ENCODE results near the gene ETV3L.

Gene ETV3L

DNA sequence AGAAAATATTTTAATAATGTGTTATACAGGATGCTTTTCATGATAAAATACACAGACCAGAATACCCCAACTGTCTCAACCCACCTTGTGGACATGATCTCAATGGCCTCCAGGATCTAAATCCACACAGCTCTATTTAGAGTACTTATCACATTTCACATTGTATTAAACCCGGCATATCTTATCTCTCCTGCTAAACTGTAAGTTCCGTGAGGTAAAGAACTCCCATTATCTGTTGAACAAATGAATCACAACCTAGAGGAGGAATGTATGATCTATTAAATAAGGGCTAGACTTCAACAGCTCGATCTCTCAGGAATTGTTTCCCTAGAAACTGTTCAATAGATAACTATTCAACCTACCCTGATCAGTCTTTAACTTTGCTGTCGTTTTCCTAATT is 31.7 kb upstream of the ETV3L start:
- no peak for DNase-seq

DNA sequence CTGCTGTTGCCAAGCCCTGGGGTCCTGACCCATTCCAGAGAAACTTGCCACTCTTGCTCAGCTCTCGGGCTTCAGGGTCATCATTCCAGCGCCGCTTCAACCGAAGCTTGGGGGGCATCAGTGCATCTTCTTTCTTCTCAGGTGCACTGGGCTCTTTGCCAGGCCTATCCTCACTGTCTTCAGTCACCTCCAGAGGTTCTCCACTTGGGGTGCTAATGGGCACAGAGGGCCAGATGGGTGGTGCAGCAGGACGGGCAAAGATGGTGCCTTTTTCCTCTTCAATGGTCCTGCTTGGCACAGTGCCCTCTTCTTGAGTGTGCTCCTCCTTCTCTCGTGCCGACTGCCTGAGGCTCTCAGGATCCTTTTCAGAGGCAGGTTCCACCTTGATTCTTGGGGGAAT is 25.2 kb upstream of the ETV3L start:
- no peak for DNase-seq

DNA sequence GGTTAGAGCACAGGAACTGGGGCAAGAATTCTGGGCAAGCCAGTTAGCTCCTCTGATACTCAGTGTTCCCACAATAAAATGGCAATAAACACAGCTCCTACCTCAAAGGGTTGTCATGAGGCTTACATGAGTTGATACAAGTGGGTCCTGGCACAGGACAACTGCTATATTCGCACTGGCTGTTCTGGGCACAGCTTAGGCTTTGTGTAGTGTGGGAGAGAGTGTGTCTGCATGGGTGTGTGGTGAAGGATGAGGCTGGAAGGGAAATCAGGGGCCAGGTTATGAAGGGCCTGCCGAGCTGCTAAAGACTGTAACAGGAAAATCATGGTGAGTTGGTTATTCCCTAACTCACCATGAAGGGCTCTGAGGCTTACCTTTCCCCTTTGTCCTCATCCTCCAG is 19.8 kb upstream of the ETV3L start:
- no peak for DNase-seq

DNA sequence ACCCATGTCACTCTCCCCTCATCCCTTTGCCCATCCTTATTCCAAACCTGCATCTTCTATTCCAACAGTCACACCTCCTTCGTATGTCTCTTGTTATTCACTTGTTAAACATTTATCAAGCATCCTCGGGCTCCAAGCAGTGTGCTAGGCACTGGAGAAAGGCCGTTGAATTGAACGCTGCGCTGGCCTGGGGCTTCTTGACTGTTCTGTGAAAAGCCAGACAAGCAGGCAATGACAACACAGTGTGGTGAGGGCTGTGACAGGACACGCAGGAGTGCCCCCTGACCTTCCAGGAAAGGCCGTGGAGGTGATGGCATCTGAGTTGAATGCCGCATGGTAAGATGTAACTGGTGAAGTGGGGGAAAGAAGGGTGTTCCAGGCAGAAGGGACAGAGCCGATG is 19.4 kb upstream of the ETV3L start:
- no peak for DNase-seq

DNA sequence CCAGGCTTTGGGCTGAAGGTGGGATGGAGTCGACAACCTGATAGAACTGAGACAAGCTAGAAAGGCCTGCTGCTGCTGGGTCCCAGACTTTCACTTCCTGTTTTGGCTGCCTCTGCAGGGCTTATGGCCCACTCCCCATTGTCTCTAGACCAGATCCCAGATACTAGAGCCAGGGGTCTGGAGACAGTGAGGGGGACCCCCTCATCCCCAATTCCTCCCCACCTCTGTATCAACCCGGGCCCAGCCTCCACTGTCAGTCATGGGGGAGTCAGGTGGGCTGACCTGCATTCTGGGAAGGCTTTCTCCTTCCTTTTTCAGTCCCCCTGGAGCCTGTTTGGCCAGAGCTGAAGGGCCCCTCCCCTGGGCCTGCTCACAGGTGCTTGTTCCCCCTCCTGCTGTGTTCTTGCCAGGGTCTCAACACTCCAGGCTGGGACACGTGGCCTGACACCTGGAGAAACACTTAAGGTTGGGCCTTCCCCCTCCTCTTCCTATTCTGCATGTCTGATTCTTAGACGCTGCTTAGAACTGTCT is 18.0 kb upstream of the ETV3L start:
- no peak for DNase-seq

DNA sequence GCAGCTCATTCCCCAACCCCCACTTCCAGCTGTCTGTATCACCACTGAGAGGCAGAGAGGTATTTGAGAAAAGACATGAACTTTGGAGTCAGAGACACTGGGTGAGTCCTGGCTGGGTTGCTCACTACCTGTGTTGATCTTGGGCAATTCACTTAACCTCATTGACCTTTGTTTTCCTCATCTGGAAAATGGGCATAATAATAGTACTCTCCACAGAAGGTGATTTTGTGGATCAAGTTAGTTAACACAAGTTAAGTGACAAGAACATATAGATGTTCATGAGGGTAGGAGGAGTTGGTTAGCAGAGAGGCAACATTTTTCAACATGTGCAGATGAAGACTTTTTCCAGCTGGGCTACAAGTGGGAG is 17.1 kb upstream of the ETV3L start:
- DNase-seq, result no peak

DNA sequence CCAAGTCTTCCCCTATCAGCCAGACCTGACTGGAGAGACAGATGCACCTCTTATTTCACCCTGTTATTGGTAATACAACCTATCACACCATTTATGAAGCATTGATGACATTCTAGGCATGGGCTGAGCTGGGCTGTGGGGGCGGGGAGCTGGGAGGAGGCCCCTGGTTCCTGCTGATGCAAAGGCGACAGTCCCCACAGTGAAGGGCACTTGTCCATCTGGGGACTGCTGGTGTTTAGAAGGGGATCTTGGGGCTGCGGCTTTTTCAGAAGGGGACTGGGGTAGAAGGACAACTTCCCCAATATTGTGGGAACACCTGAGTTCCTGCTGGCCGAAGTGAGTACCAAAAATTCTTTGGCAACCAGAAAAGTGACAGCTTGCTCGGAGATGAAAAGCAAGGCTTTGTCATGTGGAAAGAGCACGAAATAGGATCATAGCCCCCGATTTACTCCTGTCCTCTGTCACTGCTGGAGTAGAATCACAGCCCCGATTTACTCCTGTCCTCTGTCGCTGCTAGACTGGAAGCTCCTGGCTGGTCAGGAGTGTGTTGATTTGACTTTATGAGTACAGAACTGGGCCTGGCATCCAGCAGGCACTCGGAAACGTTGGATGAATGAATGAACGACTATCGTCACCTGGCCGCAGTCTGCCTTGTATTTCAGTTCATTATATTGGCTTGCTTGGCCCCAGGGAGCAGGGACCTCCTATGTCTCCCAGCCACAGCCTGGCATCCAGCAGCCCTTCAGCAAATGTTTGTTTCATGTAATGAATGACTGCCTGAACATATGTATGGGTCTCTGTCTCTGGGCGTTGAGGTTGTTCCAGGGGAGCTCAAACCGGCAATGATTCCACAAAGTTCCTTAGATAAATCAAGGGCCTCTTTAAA is 16.5 kb upstream of the ETV3L start:
- DNase-seq, result no peak

DNA sequence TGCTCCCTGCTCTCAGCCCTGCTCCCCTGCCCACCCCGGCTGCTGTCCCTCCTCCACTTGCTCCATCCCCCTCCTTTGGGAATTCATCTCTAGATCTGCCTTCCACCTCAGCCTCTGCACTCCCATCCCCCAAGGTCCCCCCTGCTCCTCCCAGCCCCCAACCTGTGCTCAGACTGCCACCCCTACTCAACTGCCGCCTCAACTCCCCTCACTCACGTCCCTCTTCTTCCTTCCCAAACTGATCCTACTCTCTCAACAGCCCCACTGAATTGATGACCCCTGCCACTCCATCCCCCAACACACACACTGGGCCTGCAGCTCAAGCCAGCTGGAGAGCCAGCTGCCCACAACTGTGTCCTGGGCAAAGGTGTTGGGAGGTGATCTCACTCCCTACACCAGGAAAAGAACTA is 15.8 kb upstream of the ETV3L start:
- DNase-seq, result no peak

DNA sequence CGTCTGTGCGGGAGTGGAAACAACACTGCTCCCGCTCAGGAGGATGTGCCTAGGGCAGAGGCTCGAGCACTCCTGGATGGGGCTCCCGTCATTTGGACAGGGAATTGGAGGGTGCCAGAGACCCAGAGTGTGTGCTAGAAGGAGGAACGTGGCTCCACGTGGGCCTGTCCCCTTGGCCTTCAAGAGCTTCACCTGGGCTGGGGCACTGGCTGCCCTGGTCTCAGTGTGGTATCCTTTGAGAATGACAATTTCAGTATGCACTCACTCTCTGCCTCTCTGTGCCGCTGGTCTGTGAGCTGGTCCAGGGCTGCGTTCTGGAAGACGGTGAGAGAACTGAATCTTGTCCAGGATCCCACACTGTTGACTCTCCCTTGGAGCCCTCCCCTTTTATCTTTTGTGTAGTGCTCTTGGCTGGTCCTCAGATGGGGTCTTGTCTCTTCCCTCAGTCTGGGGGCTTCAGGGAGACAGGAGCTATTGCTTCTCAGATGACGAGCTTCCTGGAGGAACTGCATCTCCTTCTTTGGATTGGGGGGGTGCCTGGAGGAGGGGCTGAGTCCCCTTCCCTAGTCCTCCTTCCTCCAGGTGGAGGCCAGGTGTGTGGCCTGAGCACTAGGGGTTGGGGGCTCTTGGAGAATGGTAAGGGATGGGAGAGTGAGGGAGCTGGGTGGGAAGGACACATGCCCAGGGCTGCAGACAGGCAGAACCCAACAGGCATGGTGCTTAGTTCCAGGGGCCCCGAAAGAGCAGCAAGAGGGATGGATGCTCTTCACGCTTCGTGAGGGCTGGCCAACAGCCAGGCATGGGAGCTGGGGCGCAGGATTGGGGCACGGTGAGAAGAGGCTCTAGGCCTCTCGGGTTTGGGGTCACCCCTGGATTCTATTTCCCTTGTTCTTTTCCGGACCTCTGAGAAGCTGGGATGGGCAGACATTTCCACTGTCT is 14.8 kb upstream of the ETV3L start:
- no peak for DNase-seq

DNA sequence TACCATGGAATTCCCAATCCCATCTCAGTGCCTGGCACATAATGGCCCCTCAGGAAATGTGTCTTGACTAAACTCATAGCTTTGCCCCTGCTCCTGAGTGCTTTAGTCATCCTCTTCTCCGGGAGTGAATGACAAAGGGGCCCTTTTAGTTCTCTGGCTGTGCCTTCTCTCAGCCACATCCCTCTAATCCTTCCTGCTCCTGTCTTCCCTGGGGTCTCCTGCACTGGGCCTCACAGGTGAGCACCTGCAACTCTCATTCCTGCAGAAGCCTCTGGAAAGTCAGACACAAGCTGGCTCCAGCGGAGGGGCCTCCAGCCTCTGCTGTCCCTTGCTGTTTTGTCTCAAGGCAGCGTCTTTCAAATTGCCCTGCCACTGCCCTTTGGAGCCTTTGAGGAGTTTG is 14.0 kb upstream of the ETV3L start:
- DNase-seq, result no peak

DNA sequence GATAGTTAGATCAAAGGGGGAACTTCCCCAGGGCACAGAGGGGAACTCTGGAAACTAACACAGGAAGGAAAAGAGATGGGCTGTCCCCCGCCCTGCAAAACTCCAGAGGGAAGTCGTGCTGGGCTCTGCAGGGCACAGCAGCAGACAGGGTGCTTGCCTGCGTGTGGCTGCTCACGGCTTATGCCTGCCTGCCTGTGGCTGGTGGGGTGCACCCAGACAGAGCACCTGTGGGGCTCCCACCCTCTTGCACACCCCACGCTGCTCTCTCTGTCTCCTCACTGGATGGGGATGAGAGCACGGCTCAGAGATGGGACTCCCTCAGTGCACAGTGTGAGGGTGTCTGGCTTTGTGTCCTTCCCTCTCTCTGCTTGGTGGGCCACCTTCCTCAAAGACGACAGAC is 13.5 kb upstream of the ETV3L start:
- no peak for DNase-seq

DNA sequence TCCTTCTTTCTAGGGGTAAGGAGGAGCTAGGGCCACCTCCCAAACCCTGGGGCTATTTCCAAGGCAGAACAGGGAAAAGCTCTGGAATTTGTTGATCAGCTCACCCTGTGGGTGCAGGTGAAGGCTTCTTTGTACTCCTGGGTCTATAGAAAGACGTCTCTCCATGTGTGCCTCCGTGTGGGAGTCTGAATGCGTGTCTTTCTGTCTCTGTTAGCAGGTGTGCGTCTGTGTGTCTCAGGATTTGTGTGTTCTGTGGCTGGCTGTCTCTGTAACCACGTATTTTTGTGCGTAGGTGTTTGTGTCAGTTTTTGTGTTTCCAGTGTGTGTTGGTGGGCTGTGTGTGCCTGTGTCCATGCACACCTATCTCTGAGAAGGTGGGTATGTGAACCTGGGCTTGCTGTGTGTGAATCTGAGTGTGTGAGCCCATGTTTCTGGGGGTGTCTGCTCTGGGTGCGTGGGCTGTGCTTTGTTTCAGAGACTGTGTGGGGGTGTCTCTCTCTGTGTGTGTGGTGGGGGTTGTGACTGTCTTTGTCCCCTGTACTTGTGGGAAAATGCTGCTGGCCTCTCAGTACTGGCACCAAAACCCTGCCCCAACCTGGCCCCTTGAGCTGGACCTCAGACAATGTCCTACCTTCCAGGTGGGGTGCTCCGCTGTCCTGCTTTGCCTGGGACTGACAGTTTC is 12.7 kb upstream of the ETV3L start:
- DNase-seq, result no peak

DNA sequence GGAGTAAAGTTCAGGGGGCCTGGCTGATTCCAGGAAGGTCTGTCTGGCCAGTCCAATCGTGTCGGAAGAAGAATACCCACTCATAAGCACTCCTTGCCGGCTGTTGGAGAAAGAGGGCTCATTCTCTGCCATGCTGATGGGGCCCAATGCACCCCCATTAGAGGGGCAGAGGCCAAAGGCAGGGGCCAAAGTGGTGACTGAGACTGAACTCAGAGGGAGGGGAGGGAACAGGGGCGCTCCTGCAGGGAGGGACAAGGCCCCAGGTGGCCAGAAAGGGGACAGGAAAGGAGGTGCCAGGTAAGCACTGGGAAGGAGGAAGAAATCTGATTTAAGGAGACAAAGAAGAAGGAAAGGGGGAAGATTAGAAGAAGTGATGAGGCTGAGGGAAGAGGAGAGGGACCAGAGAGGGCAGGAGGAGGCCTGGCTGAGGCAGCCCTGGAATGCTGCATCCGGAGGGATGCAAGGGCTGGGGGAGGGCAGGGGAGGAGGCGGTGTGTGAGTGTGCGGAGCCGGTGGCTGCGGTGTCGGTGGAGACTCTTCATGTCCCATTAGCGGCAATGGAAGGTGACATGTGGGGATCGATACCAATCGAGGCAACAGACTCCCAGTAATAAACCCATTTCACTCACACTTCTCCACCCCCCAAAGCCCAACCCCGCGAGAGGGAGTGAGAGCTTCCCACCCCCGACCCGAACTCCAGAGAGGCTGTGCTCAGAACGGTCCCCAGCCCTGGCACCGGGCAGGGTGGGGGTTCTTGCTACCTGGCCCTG is 12.0 kb upstream of the ETV3L start:
- DNase-seq, result peak; percentile 57

DNA sequence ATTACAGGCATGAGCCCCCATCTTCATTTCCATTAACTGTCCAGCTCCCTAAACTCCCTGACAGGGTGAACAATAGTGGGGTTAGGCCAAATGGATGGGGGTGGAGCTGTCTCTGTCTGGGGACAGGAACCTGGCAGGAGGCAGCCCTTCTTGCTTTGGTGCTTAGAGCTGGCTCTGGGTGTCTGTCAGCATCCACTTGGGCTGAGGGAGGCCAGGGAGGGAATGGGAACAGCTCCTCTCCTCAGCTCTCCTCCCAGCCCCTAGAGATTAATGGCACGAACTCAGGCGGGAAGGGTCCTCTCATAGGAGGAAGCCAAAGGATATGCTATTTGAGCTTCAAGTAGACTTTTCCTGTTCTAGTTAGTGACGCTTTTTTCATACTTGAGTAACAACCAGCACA is 11.1 kb upstream of the ETV3L start:
- DNase-seq, result no peak

DNA sequence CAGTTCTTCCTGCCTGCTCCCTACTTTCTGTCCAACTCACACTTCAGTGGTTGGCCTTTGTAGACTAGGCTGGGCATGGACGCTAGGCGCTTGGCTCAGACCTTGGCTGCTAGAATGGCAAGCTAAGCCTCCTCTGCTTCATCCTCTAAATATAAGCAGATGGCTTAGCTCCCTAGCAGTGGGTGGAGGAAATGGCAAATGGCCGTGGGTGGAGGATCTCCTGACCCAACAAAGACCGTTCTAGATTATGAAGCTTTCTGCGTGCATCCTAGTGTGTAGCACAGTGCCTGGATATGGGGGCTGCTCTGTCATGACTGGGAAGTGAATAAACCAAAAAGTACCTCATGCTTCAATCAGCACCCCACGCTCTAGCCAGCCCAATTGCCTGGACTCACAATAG is 10.4 kb upstream of the ETV3L start:
- DNase-seq, result no peak

DNA sequence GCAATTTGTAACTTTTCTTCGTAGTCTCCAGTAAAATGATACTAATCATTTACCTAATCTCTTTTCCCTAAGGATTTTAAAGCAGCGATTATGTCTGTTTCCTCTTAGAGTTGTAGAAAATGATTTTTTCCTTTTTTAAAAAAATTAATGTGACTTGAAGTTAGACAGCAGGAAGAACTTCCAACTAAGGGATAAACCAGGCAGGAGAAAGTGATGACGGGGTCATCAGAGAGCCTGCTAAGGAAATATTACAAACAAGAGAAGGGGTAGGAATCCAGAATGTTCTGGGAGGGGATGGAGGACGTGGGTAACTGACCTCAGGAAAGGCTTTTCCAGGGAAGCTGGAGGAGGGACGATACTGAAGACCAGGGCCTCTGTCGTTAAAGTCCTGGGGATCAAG is 8.8 kb upstream of the ETV3L start:
- DNase-seq, result no peak

DNA sequence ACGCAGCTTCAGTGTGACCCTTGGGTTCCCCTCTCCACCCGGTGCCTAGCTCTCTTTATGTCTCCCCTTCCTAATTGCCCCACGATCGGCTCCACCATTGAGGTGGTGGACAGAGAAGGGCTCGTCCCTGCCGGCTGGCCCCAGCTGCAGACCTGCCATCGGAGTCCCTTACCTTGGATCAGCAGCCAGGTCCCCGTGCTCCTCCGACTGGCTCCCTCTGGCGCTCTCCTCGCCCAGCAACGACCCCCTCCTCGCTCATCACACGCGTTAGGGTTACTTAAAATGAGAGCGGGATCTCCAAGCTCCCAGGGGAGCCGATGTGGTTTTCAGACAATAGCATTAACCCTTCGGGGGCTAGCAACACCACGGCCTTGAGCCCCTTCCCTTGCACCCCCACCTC is 8.1 kb upstream of the ETV3L start:
- DNase-seq, result no peak

DNA sequence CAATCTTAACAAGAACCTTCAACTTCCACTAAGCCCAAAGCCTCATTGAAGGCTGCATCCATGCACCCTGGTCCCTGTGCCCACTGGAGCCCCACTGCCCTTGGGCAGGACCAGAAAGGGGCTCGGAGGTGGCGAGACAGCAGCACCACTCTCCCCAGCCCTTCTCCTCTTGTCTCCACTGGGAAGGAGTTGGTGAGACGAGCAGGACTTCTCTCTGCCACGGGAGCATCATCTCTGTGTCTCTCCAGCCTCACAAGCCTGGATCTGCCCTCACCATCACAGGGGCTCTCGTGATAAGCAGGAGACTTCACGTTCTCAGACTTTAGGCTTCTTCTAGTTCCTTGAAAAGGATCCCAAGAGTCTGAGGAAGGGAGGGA is 7.2 kb upstream of the ETV3L start:
- no peak for DNase-seq

DNA sequence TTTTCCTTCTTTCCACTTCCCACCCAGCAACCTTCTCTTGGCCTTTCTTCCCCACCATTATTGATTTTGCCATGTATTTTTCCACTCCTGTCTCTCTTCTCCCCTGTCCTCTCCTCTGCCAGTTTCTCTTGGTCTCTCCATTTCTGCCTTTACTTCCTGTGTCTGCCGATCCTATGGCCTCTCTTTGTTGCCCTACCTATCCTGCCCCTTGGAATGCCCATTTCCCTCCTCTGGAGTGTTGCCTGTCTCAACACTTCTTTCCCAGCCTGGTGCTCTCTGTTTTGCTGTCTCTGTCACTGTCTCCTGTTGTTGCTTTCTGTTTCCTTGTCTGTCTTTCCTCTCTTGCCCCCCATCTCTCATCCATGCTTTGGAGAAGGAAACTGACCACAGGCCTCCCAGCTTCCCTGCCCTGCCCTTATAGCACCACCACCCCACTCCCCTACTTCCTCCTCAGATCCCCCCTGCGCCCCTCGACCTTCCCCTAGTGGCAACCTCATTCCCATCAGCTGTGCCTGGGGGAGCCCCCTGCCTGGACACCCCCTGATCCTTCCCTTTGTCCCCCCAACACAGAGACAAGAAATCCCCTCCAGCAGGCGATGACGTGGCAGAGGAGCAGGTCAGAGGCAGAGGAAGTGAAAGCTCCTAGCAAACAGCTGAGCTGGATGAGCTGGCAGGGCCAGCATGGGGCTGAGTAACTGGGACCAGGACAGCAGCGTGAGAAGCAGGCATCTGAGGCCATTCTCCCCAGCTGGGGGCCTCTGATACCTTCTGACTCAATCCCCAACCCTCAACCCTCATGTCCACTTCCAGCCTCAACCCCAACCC is 6.6 kb upstream of the ETV3L start:
- DNase-seq, result no peak

DNA sequence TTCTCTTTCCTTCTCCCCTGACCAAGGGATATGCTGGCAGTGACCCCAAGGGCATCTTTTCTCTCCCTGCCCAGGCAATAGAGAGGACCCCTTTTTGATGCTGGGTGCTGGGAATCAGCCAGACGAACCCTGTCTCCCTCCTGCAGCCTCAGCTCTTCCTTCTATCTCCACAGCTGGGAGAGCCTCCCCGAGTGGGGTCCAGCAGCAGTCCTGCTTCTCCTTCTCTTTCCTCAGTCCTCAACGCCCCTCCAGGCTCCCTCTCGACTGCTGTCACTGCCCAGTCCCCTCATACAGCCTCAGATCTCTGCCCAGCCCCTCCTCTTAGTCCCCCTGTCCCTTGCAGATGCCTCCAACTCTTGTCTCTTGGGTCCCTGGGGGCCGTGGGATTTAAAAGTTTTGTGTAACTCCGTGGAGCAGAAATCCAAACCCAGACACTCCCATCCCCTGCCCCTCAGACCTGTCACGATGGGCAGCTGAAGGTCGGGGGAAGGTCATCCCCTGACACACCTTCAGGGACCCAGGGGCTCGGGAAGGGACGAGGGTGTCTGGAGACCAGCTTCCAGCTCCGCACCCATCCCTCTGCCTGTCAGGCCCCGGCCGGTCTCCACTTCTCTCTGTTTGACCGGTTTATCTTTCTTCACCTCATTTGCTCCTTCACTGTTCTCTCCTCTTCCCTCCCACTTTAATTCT is 5.8 kb upstream of the ETV3L start:
- DNase-seq, result no peak

Measured in retina (tissue), 1 donor.